Measurements from ENCODE around the gene FUOM. TPM values are rescaled to one million over a fixed set of nuclear protein-coding genes. Genes with fewer than 3 reads are reported as not detected.

Gene FUOM
- total RNA-seq, 2 donors from 2014 or later = 14.9 to 17.1 TPM

- ATAC-seq (replicated peaks in 1 of 2) = no peak
- Mint-ChIP-seq H3K27me3 (ENCODE audit: low read depth) (no peaks in the 10 kb centered on the region), H3K9me3 (no peaks in the 10 kb centered on the region)
These were observed 1.1 kb upstream of the FUOM start for GRCh38 chr10:133358925-133359310.

DNA sequence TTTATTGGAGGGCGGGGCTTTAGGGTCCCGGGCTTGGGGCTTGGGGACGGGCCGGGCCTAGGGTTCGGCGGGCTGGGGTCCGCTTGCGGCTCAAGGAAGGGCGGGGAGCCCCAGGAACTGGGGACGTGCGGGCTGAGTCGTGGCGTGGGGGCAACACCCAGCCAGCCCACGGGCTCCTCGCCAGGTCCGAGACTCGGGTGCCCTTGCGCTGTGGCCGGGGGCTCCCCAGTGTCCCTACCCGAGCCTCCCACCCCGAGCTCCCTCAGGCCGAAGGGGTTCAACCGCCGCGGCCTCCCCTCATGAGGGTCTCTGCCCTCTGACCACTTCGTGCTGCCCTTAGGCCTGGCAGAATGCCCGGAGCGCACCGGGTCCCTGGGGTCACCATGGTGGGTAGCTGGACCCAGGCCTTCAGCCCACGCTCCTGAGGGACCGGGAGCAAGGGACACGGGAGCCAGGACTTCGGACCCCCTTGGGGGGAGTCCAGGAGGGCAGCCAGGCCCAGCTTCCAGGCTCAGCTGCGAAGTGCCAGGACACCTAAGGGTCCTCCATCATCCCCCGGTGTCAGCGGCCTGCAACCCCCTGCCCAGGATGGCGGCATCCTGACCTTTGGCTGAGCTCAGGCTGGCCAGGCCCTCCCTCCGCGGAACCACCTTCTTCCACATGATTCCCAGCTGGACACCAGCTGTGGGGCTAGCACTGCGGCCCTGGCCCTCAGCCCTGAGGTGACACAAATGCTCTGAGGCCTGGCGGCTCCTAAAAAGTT is 524 bp upstream of the FUOM start:
- Mint-ChIP-seq H3K27me3 (ENCODE audit: low read depth) (no peaks in the 10 kb centered on the region), H3K4me3 (no peak overlapping the region), H3K27ac (no peak overlapping the region), H3K36me3 (ENCODE audit: insufficient read depth in 2 of 2) (peaks cover 0 to 3% of the 10 kb centered on the region in 2 donors), H3K4me1 (ENCODE audit: low read depth) (peaks cover 14% of the 10 kb centered on the region), H3K9me3 (no peaks in the 10 kb centered on the region)
- no peak for DNase-seq
- peak; percentile 30 to 39 for ATAC-seq (replicated peaks in 1 of 2)

More at GRCh38 chr10:133358925-133359310, 1.1 kb upstream of the FUOM start:
- DNase-seq = no peak
- H3K36me3 Mint-ChIP-seq (ENCODE audit: insufficient read depth in 2 of 2) = peaks cover 0 to 3% of the 10 kb centered on the region in 2 donors
- H3K4me1 Mint-ChIP-seq (ENCODE audit: low read depth) = peaks cover 14% of the 10 kb centered on the region
- H3K27ac Mint-ChIP-seq = no peak overlapping the region
- no peak overlapping the region for H3K4me3 Mint-ChIP-seq

- H3K27ac Mint-ChIP-seq = no peak overlapping the region
- no peaks in the 10 kb centered on the region for H3K36me3 Mint-ChIP-seq (ENCODE audit: insufficient read depth in 2 of 2)
- H3K9me3 Mint-ChIP-seq = no peaks in the 10 kb centered on the region
- ATAC-seq (replicated peaks in 1 of 2) (no peak), DNase-seq (no peak)
- no peaks in the 10 kb centered on the region for H3K27me3 Mint-ChIP-seq (ENCODE audit: low read depth)
- peaks cover 9% of the 10 kb centered on the region for H3K4me1 Mint-ChIP-seq (ENCODE audit: low read depth)
- peak overlapping the region; percentile 79 to 83 for H3K4me3 Mint-ChIP-seq
These were observed 1.1 kb downstream of the FUOM start for GRCh38 chr10:133356549-133357284.

- H3K27me3 Mint-ChIP-seq (ENCODE audit: low read depth) = no peaks in the 10 kb centered on the region
- no peaks in the 10 kb centered on the region for H3K36me3 Mint-ChIP-seq (ENCODE audit: insufficient read depth in 2 of 2)
- H3K4me3 Mint-ChIP-seq = peak overlapping the region; percentile 69 to 71
- H3K9me3 Mint-ChIP-seq = no peaks in the 10 kb centered on the region
- DNase-seq (no peak), ATAC-seq (replicated peaks in 1 of 2) (no peak)
- H3K4me1 Mint-ChIP-seq (ENCODE audit: low read depth) = peaks cover 7% of the 10 kb centered on the region
- H3K27ac Mint-ChIP-seq = no peak overlapping the region
These were observed 1.8 kb downstream of the FUOM start for GRCh38 chr10:133355991-133356390.

DNA sequence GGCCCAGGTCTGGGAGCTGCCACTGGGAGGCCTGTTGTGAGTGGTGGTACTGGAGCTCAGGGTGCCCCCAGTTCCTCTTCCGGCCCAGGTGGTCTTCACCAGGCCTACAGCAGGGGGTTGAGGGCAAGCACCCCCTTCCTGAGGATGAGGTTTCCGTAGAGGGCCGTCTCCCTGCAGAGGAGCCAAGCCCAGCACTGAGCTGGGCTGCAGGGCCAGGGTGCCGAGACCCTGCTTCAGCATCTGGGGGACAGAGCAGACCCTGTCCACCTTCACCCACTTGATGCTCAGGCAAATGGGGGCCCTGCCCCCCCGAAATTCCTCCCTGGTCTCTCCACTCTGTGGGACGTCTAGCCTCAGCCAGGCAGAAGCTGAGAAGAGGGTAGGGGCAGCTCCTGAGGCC is 2.6 kb downstream of the FUOM start:
- ATAC-seq (replicated peaks in 1 of 2) (no peak), DNase-seq (no peak)
- no peaks in the 10 kb centered on the region for H3K36me3 Mint-ChIP-seq (ENCODE audit: insufficient read depth in 2 of 2)
- H3K27ac Mint-ChIP-seq = no peak overlapping the region
- no peak overlapping the region for H3K4me3 Mint-ChIP-seq
- no peaks in the 10 kb centered on the region for H3K9me3 Mint-ChIP-seq
- H3K27me3 Mint-ChIP-seq (ENCODE audit: low read depth) = no peaks in the 10 kb centered on the region
- peaks cover 7% of the 10 kb centered on the region for H3K4me1 Mint-ChIP-seq (ENCODE audit: low read depth)

GRCh38 chr10:133354672-133355240 is 3.1 kb downstream of the FUOM start:
- no peak overlapping the region for H3K4me3 Mint-ChIP-seq
- DNase-seq (no peak), ATAC-seq (replicated peaks in 1 of 2) (no peak)
- no peaks in the 10 kb centered on the region for H3K27me3 Mint-ChIP-seq (ENCODE audit: low read depth)
- no peak overlapping the region for H3K27ac Mint-ChIP-seq
- no peaks in the 10 kb centered on the region for H3K9me3 Mint-ChIP-seq
- peaks cover 7% of the 10 kb centered on the region for H3K4me1 Mint-ChIP-seq (ENCODE audit: low read depth)
- no peaks in the 10 kb centered on the region for H3K36me3 Mint-ChIP-seq (ENCODE audit: insufficient read depth in 2 of 2)

DNA sequence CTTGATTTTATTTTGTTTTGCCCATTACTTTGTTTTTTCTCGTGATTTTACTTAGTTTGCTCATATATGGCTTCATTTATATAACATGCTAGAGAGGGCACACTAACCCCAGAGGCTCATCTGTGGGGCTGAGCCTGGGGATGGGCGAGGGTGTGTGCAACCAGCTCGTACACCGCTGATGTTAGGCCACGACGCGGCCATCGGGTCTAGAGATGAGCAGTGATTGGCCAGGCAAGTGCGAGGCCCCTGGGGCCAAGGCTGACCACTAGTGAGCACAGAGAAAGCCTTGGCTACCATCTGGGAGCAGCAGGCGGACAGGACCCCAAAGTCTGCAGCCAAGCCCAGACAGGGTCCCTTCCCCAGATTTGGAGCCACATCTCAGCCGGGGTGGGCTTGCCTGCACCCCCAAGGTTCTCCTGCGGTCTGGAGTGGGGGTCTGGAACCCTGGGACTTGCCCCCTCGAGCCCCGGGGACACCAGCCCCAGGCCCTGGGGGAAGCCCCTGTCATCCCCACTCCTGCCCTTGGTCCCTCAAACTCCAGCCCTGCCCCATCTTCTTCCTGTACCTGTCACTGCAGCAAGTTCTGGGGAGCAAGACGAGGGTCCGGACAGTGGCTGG is 3.7 kb downstream of the FUOM start:
- H3K4me3 Mint-ChIP-seq = no peak overlapping the region
- no peak overlapping the region for H3K27ac Mint-ChIP-seq
- DNase-seq (no peak), ATAC-seq (replicated peaks in 1 of 2) (no peak)
- no peaks in the 10 kb centered on the region for H3K36me3 Mint-ChIP-seq (ENCODE audit: insufficient read depth in 2 of 2)
- H3K4me1 Mint-ChIP-seq (ENCODE audit: low read depth) = peaks cover 11% of the 10 kb centered on the region
- peaks cover 4% of the 10 kb centered on the region for H3K27me3 Mint-ChIP-seq (ENCODE audit: low read depth)
- no peaks in the 10 kb centered on the region for H3K9me3 Mint-ChIP-seq

- Mint-ChIP-seq H3K4me1 (ENCODE audit: low read depth) (peaks cover 14% of the 10 kb centered on the region), H3K27ac (no peak overlapping the region), H3K27me3 (ENCODE audit: low read depth) (peaks cover 8% of the 10 kb centered on the region), H3K36me3 (ENCODE audit: insufficient read depth in 2 of 2) (no peaks in the 10 kb centered on the region), H3K4me3 (no peak overlapping the region), H3K9me3 (no peaks in the 10 kb centered on the region)
- ATAC-seq (replicated peaks in 1 of 2) = no peak
- DNase-seq = no peak
These were observed 4.4 kb downstream of the FUOM start for GRCh38 chr10:133353202-133353959.

DNA sequence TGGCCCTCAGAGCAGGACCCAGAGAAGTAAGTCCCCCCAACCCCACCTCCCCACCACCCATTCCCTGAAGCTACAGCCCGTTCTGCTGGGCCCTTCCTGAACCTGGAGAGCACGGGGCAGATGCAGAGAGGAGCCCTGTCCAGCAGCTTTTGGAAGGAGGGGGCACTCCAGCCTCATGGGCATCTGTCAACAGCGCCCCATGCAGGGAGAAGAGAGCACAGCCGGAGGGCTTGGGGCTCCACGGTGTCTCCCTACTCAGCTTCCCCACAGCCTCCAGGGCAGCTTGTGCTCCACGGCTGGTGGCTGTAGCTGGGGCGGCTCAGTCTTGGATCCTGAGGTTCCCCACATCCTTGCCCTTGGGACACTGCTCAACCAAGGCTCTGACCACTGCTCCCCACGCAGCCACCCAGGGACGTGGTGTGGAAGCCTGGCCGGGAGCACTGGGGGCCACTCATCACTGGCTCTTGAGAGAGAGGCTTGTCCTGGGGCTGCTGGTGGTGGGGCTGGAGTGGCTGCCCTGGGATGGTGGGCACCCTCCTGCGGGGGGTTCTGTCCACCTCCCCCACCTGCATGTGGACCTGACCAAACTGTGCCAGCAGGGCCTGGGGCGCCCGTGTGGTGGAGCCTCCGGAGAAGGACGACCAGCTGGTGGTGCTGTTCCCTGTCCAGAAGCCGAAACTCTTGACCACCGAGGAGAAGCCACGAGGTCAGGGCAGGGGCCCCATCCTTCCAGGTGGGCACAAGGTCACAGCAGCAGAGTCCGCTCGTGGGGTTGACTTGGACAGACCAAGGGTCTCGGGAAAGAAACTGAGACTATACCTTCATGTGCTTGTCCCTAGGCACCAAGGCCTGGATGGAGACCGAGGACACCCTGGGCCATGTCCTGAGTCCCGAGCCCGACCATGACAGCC is 6.2 kb downstream of the FUOM start:
- H3K27me3 Mint-ChIP-seq (ENCODE audit: low read depth) = peaks cover 8% of the 10 kb centered on the region
- peaks cover 14% of the 10 kb centered on the region for H3K4me1 Mint-ChIP-seq (ENCODE audit: low read depth)
- no peak overlapping the region for H3K27ac Mint-ChIP-seq
- no peak overlapping the region for H3K4me3 Mint-ChIP-seq
- H3K36me3 Mint-ChIP-seq (ENCODE audit: insufficient read depth in 2 of 2) = no peaks in the 10 kb centered on the region
- no peaks in the 10 kb centered on the region for H3K9me3 Mint-ChIP-seq
- no peak for DNase-seq
- ATAC-seq (replicated peaks in 1 of 2) = no peak

DNA sequence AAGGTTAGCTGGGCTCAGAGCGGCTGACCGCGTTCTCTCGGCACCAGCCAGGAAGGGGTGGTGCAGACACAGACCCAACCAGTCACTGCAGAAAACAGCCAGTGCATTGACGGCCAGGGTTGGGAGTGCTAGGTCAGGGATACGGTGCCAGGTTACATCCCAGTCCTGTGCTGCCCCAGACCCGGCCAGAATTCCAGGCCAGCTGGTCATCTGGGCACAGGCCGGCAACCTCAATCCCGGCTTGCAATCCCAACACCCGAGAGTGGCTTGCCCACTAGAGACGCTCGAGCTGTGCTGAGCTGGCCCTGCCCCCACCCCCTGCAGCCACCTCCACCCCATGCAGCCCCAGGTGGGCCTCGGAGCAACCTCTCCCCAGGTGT is 6.9 kb downstream of the FUOM start:
- DNase-seq = no peak
- Mint-ChIP-seq H3K27me3 (ENCODE audit: low read depth) (peaks cover 12% of the 10 kb centered on the region), H3K36me3 (ENCODE audit: insufficient read depth in 2 of 2) (no peaks in the 10 kb centered on the region), H3K27ac (no peak overlapping the region), H3K4me1 (ENCODE audit: low read depth) (peaks cover 8% of the 10 kb centered on the region), H3K9me3 (no peaks in the 10 kb centered on the region), H3K4me3 (no peak overlapping the region)
- ATAC-seq (replicated peaks in 1 of 2) = no peak

DNA sequence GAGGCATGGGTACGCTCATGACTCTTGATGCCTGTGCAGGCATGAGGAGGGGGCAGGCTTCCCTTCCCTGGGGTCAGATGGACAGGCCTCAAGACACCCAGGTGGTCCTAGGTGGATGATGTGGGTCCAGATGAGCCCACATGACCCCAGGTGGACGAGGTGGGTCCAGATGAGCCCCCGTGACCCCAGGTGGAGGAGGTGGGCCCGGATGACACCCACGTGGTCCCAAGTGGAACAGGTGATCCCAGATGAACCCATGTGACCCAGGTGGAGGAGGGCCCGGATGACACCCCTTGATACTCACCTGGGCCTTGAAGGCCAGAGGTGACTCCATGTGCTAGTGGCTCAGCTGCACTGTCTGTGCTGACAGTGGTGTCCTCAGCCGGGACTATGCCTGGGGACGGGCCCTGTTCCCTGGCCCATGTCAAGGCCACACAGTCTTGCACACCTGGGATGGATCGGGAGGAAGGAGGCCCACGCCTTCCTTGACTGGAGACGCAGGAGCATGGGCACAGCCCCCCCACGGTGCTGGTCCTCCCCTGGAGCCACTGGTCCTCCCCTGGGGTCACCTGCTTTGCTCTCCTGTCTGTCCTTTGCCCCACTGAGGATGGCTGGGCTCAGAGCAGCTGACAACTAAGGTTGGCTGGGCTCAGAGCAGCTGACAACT is 7.4 kb downstream of the FUOM start:
- Mint-ChIP-seq H3K36me3 (ENCODE audit: insufficient read depth in 2 of 2) (no peaks in the 10 kb centered on the region), H3K4me1 (ENCODE audit: low read depth) (peaks cover 6% of the 10 kb centered on the region), H3K4me3 (no peak overlapping the region), H3K27ac (no peak overlapping the region), H3K9me3 (no peaks in the 10 kb centered on the region), H3K27me3 (ENCODE audit: low read depth) (peaks cover 17% of the 10 kb centered on the region)
- ATAC-seq (replicated peaks in 1 of 2) (no peak), DNase-seq (no peak)

All from activated T-cell treated with anti-CD3 and anti-CD28 coated beads, Interleukin-2, amount 50 U/mL, for 72 hours (primary cell).